ENCODE results near the gene KYAT1. TPM values are rescaled to one million over a fixed set of nuclear protein-coding genes. Genes with fewer than 3 reads are reported as not detected.

The KYAT1 gene
- polyA plus RNA-seq, 2 of the 4 experiments (the other 2 are of a cell fraction) = 8.4 to 10.0 TPM

GRCh38 chr9:128788445-128788844 is 93.3 kb downstream of the KYAT1 start:
- POLR2A ChIA-PET = interaction anchor here (0.6 to 1.5 kb wide), 4 partner anchors 17 to 231 kb away, joined by 3 to 6 read pairs (median 4); partner anchors contain the start of genes ENDOG and ZER1
- peak overlapping the region; percentile 74 for H3K4me2 ChIP-seq
- ATAC-seq = no peak

GRCh38 chr9:128787659-128788058 is 94.1 kb downstream of the KYAT1 start:
- ATAC-seq = peak in 1 of 2 experiments; percentile 14; a peak in 3 of 6 replicates
- ChIA-PET CTCF (interaction anchor here (1.0 to 1.8 kb wide), 4 partner anchors 23 to 111 kb away, joined by 3 to 10 read pairs (median 4); no protein-coding TSS in a partner anchor), POLR2A (interaction anchor here (1.5 kb wide), 1 partner anchor 30 kb away, joined by 6 read pairs; the partner anchor contains the start of gene ENDOG)
- FAIRE-seq = no peak
- H3K4me3 ChIP-seq = peak overlapping the region; percentile 83
- DNase-seq (ENCODE audit: low read depth in 1 of 2, low spot score in 1 of 2) = peak in 1 of 2 experiments; percentile 33
- H3K27ac ChIP-seq = peak overlapping the region; percentile 82 to 99
- H3K4me1 ChIP-seq = peaks cover 14% of the 10 kb centered on the region
- H3K4me2 ChIP-seq = peak overlapping the region; percentile 74
- no peaks in the 10 kb centered on the region for H3K9me3 ChIP-seq
- TF ChIP-seq BHLHE40 (IDR thresholded peaks at IDR 0.05; ENCODE audit: low read depth, low read length) (no peak), POLR2AphosphoS2 (conservative IDR thresholded peaks at IDR 0.05; ENCODE audit: low read length) (no peak), NR3C1 (IDR thresholded peaks at IDR 0.05) (no peak), CHD4 (IDR thresholded peaks at IDR 0.05; ENCODE audit: borderline replicate concordance) (no peak), RCOR1 (IDR thresholded peaks at IDR 0.05; ENCODE audit: low read depth, low read length) (no peak), SMC3 (IDR thresholded peaks at IDR 0.05) (no peak), HOXA7 (CRISPR knock-in tag; IDR thresholded peaks at IDR 0.05) (no peak), TP53 (CRISPR knock-in tag; IDR thresholded peaks at IDR 0.05) (no peak), ATOH8 (CRISPR knock-in tag; IDR thresholded peaks at IDR 0.05; ENCODE audit: low read depth) (no peak), NFE2L2 (conservative IDR thresholded peaks at IDR 0.05; ENCODE audit: low read length) (no peak), CHD2 (IDR thresholded peaks at IDR 0.05; ENCODE audit: low read length, partially characterized antibody) (no peak), REST (IDR thresholded peaks at IDR 0.05) (no peak)
- 18% methylated on average over 6 of the region's 7 CpGs for WGBS (ENCODE audit: missing lambda C conversion rate)

More at GRCh38 chr9:128788445-128788844, 93.3 kb downstream of the KYAT1 start:
- WGBS (ENCODE audit: missing lambda C conversion rate) = 100% methylated on average over 1 of the region's 1 CpG
- TF ChIP-seq RAD21 (conservative IDR thresholded peaks at IDR 0.05 in 1 of 2, IDR thresholded peaks at IDR 0.05 in 1 of 2) (no peak), RARB (CRISPR knock-in tag; IDR thresholded peaks at IDR 0.05) (no peak), POLR2A (IDR thresholded peaks at IDR 0.05; ENCODE audit: low read length) (no peak), JUN (IDR thresholded peaks at IDR 0.05) (no peak), CBX8 (IDR thresholded peaks at IDR 0.05) (no peak), ESRRA (IDR thresholded peaks at IDR 0.05; ENCODE audit: borderline replicate concordance, low read length) (no peak), KDM5A (IDR thresholded peaks at IDR 0.05) (no peak), ZSCAN20 (CRISPR knock-in tag; IDR thresholded peaks at IDR 0.05) (no peak), ELK1 (IDR thresholded peaks at IDR 0.05; ENCODE audit: low read depth, low read length) (no peak), USF2 (IDR thresholded peaks at IDR 0.05) (no peak), TFCP2L1 (CRISPR knock-in tag; IDR thresholded peaks at IDR 0.05) (no peak), CHD4 (IDR thresholded peaks at IDR 0.05; ENCODE audit: borderline replicate concordance) (no peak), NPAS2 (CRISPR knock-in tag; IDR thresholded peaks at IDR 0.05; ENCODE audit: borderline replicate concordance) (no peak), EHMT2 (IDR thresholded peaks at IDR 0.05; ENCODE audit: low read depth) (no peak), RCOR1 (IDR thresholded peaks at IDR 0.05; ENCODE audit: low read depth, low read length) (no peak), JUNB (IDR thresholded peaks at IDR 0.05) (no peak)
- Histone ChIP-seq H3K27ac (peak overlapping the region in 1 of 2 experiments; percentile 99; a peak in 2 of 6 replicates), H3K9me3 (no peaks in the 10 kb centered on the region), H3K4me3 (peak overlapping the region; percentile 83; the same call in 2 of the 3 replicates), H3K4me1 (peaks cover 11% of the 10 kb centered on the region)
- FAIRE-seq (no peak), DNase-seq (ENCODE audit: low read depth in 1 of 2, low spot score in 1 of 2) (no peak)
- CTCF ChIA-PET = interaction anchor here (0.8 to 1.8 kb wide), 7 partner anchors 22 to 153 kb away, joined by 3 to 10 read pairs (median 3); no protein-coding TSS in a partner anchor
